Gastrocnemius medialis (tissue), 4 donors: ENCODE results near the gene CES2.

Experiments
- CTCF ChIP-seq, 5 experiments: fragments of 450-650 bp in 3 of 5; fragments of 200-600 bp in 2 of 5; sonication (generic) in 2 of 5; IDR thresholded peaks in 4 of 5; conservative IDR thresholded peaks in 1 of 5; 1 replicate in 4 of 5; 2 replicates in 1 of 5; pipeline ENCODE4 v1.5.1; 2016 to 2019; ENCODE audit warnings: antibody characterized with exemption in 5 of 5, mild to moderate bottlenecking in 3 of 5, moderate library complexity in 3 of 5
- POLR2A ChIP-seq, 2 donors: fragments of 450-650 bp; IDR thresholded peaks; one replicate each; pipeline ENCODE4 v1.6.1; 2017; ENCODE audit warnings: antibody characterized with exemption in 2 of 2, mild to moderate bottlenecking in 2 of 2, moderate library complexity in 2 of 2

DNA sequence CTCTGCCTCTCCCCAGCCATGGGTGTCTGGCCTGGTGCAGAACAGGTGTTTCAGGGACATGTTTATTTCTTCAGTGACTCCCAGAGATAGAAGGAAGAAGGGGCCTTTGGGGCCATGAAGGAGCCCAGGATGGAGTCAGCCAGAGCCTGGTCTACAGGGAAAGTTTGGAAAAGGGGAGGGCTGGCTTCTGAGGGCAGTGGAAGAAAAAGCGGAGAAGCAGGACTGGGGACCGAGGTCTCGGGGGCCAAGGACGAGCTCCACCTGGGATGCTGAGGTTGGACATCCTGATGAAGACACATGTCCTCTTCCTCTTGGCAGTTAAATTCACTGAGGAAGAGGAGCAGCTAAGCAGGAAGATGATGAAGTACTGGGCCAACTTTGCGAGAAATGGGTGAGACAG, 7.7 kb downstream of the CES2 start:
- TF ChIP-seq POLR2A (IDR thresholded peaks at IDR 0.05) (no peak), CTCF (IDR thresholded peaks at IDR 0.05 in 4 of 5, conservative IDR thresholded peaks at IDR 0.05 in 1 of 5) (no peak)
